OCI-LY3 (cell line): ENCODE results near the gene MS4A15.

Source experiments
- H2AFZ ChIP-seq: fragments of 200-600, 300-600 bp; shearing (Covaris generic); 2 replicates; pipeline ENCODE4 v1.6.0; 2014; ENCODE audit warnings: antibody characterized with exemption, low read depth, low read length
- H3K27ac ChIP-seq: fragments of 200-600, 300-600 bp; sonication (generic); 2 replicates; pipeline ENCODE4 v1.5.1; 2014; ENCODE audit warnings: mild to moderate bottlenecking, low read length, moderate library complexity, mixed read lengths
- H3K27me3 ChIP-seq: fragments of 200-600, 300-600 bp; sonication (generic); 2 replicates; pipeline ENCODE4 v1.6.1; 2014; ENCODE audit warnings: low read depth, low read length, mixed read lengths
- H3K36me3 ChIP-seq: fragments of 200-600, 300-600 bp; sonication (generic); replicated peaks from 2 replicates; pipeline ENCODE3; 2014; ENCODE audit warnings: low read depth, low read length, mixed read lengths
- H3K4me1 ChIP-seq: fragments of 300-600, 200-600 bp; sonication (generic); 2 replicates; pipeline ENCODE4 v1.6.1; 2014; ENCODE audit warnings: low read length, mixed read lengths
- H3K4me2 ChIP-seq: fragments of 200-600, 300-600 bp; sonication (generic); 2 replicates; pipeline ENCODE4 v1.6.1; 2014; ENCODE audit warnings: low read length, mixed read lengths
- H3K4me3 ChIP-seq: fragments of 300-600, 200-600 bp; sonication (generic); 2 replicates; pipeline ENCODE4 v1.5.1; 2014; ENCODE audit warnings: antibody characterized with exemption, mild to moderate bottlenecking, low read length, moderate library complexity
- H3K79me2 ChIP-seq: fragments of 300-600, 200-600 bp; shearing (Covaris generic); 2 replicates; pipeline ENCODE4 v1.6.1; 2014; ENCODE audit warnings: mild to moderate bottlenecking, low read length, mixed read lengths
- H3K9ac ChIP-seq: fragments of 300-600, 200-600 bp; shearing (Covaris generic); 2 replicates; pipeline ENCODE4 v1.6.0; 2014; ENCODE audit warnings: mild to moderate bottlenecking, low read length, moderate library complexity
- H3K9me3 ChIP-seq: fragments of 200-600, 300-600 bp; shearing (Covaris generic); 2 replicates; pipeline ENCODE4 v1.6.1; 2014; ENCODE audit warnings: low read length, mixed read lengths; ENCODE audit not compliant: insufficient read depth
- H4K20me1 ChIP-seq: fragments of 200-600, 300-600 bp; sonication (generic); 2 replicates; pipeline ENCODE4 v1.6.1; 2016; ENCODE audit warnings: low read length, mixed read lengths; ENCODE audit not compliant: insufficient read depth
- CTCF ChIP-seq: fragments of 200-600, 300-600 bp; sonication (generic); IDR thresholded peaks from 2 replicates; pipeline ENCODE4 v1.5.1; 2014; ENCODE audit warnings: antibody characterized with exemption, low read length, low read depth
- EZH2phosphoT487 ChIP-seq: fragments of 200-600 bp; shearing (Covaris generic); IDR thresholded peaks from 2 replicates; pipeline ENCODE4 v1.6.1; 2018; ENCODE audit warnings: antibody characterized with exemption, mixed run types, low read depth

The MS4A15 gene

GRCh38 chr11:60769273-60769672, 12.6 kb downstream of the MS4A15 start:
- Histone ChIP-seq H3K9me3 (no peaks in the 10 kb centered on the region), H3K9ac (no peak overlapping the region), H2AFZ (no peak overlapping the region), H3K36me3 (no peaks in the 10 kb centered on the region), H3K4me1 (peaks cover 25% of the 10 kb centered on the region), H3K27ac (no peak overlapping the region), H3K4me3 (no peak overlapping the region), H3K4me2 (no peak overlapping the region), H4K20me1 (no peaks in the 10 kb centered on the region), H3K27me3 (no peaks in the 10 kb centered on the region), H3K79me2 (no peaks in the 10 kb centered on the region)
- no peak for TF ChIP-seq EZH2phosphoT487
- TF ChIP-seq CTCF: no peak

DNA sequence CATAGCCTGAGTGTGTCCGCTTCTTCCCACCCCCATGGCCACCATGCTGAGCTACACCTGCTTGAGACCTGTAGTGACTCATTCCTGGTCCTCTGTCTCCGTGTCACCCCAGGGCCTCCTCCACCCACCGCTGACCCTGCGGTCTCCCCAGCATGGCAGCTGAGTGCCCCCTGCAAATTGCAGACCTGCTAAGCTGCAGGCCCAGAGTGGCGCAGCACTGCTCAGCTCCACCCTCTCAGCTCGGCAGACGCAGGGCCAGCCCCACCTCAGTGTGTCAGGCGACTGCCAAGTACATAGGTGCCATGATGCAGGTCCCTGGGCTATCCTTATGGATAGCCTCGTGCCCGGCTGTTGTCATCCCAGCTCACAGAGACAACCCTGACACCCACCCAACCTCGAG, 13.1 kb downstream of the MS4A15 start:
- Histone ChIP-seq H3K27me3 (no peaks in the 10 kb centered on the region), H3K4me2 (no peak overlapping the region), H3K9ac (no peak overlapping the region), H3K27ac (no peak overlapping the region), H3K4me1 (peaks cover 20% of the 10 kb centered on the region), H3K36me3 (no peaks in the 10 kb centered on the region), H3K4me3 (no peak overlapping the region), H3K79me2 (no peaks in the 10 kb centered on the region), H4K20me1 (no peaks in the 10 kb centered on the region), H2AFZ (no peak overlapping the region), H3K9me3 (no peaks in the 10 kb centered on the region)
- TF ChIP-seq CTCF (no peak), EZH2phosphoT487 (no peak)

DNA sequence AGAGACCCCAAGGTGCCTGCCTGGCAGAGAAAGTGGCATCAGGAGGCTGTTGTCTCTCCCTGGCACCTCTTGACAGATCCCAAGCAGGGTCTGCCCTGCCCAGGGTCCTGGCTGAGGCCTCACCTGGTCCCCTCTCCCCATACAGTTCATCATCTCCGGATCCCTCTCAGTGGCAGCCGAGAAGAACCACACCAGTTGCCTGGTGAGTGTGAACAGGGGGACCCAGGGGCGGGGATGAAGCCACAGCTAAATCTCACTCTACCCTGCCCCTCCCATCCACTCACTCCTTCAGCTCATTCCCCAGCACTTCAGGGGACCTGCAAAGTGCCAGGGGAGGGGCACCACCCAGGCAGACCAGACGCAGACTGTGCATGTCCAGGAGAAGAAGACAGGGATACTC, 14.5 kb downstream of the MS4A15 start:
- Histone ChIP-seq H3K27ac (no peak overlapping the region), H2AFZ (no peak overlapping the region), H4K20me1 (no peaks in the 10 kb centered on the region)

GRCh38 chr11:60771879-60772525, 15.3 kb downstream of the MS4A15 start:
- Histone ChIP-seq H3K27me3 (no peaks in the 10 kb centered on the region), H3K4me3 (no peak overlapping the region), H3K9me3 (no peaks in the 10 kb centered on the region), H3K4me1 (peaks cover 19% of the 10 kb centered on the region), H3K9ac (no peak overlapping the region), H3K79me2 (no peaks in the 10 kb centered on the region), H2AFZ (peak overlapping the region; percentile 73), H3K4me2 (peak overlapping the region; percentile 42), H3K27ac (no peak overlapping the region), H4K20me1 (no peaks in the 10 kb centered on the region), H3K36me3 (no peaks in the 10 kb centered on the region)
- TF ChIP-seq CTCF (no peak), EZH2phosphoT487 (no peak)

More for the DNA sequence above, 14.5 kb downstream of the MS4A15 start:
- Histone ChIP-seq H3K36me3 (no peaks in the 10 kb centered on the region), H3K4me3 (no peak overlapping the region), H3K9ac (no peak overlapping the region), H3K79me2 (no peaks in the 10 kb centered on the region), H3K27me3 (no peaks in the 10 kb centered on the region), H3K4me1 (peaks cover 19% of the 10 kb centered on the region), H3K4me2 (no peak overlapping the region), H3K9me3 (no peaks in the 10 kb centered on the region)
- TF ChIP-seq EZH2phosphoT487 (no peak), CTCF (no peak)
